HEK293 (cell line): ENCODE measurements around the gene ATAD2B.
A peak's percentile ranks its signal among the peaks of the same experiment; 100 is the strongest.

Source experiments
- CTCF ChIA-PET: fragments of 350-600 bp; formaldehyde crosslinking; extraction: SDS; loops from one replicate; lab custom pipeline; 2021; ENCODE audit warnings: antibody characterized with exemption; lab: Yijun Ruan, JAX
- POLR2A ChIA-PET: fragments of 300-600 bp; formaldehyde crosslinking; extraction: SDS; loops from one replicate; lab custom pipeline; 2020; ENCODE audit warnings: antibody characterized with exemption, inconsistent platforms; lab: Yijun Ruan, JAX
- H3K27ac ChIP-seq: fragments of 200-500 bp; sonication (Bioruptor generic); 2 replicates; pipeline ENCODE4 v1.5.1; 2014; ENCODE audit warnings: low read depth, low read length, control low read depth, inconsistent platforms; ENCODE audit errors: extremely low read depth
- H3K36me3 ChIP-seq, 2 experiments: fragments of 200-500 bp in 1 of 2; sonication (Bioruptor generic) in 1 of 2; 1 replicate in 1 of 2; 2 replicates in 1 of 2; pipeline ENCODE4 v1.5.1; 2014 to 2017; ENCODE audit warnings: inconsistent platforms in 2 of 2, low read length in 2 of 2; ENCODE audit not compliant: control insufficient read depth in 2 of 2, insufficient read depth in 1 of 2
- H3K4me1 ChIP-seq: fragments of 200-500 bp; sonication (Bioruptor generic); 2 replicates; pipeline ENCODE4 v1.5.1; 2014; ENCODE audit warnings: mild to moderate bottlenecking, low read length, inconsistent platforms; ENCODE audit not compliant: control insufficient read depth, insufficient read depth
- H3K4me3 ChIP-seq: 2 replicates; pipeline ENCODE4 v1.5.1; 2011; ENCODE audit warnings: low read depth, mild to moderate bottlenecking, control low read depth, low read length, moderate library complexity
- H3K9me3 ChIP-seq: fragments of 200-500 bp; sonication (Bioruptor generic); 2 replicates; pipeline ENCODE4 v1.5.1; 2014; ENCODE audit warnings: low read depth, low read length, inconsistent platforms; ENCODE audit not compliant: control insufficient read depth, insufficient read depth
- FEZF1 ChIP-seq: fragments of 450-650 bp; formaldehyde crosslinking; IDR thresholded peaks from 2 replicates; pipeline ENCODE4 v1.5.1; 2016; ENCODE audit warnings: missing biosample characterization, missing genetic modification characterization
- ZBTB20 ChIP-seq: fragments of 450-650 bp; formaldehyde crosslinking; IDR thresholded peaks from 2 replicates; pipeline ENCODE4 v1.5.1; 2016; ENCODE audit warnings: missing biosample characterization, missing genetic modification characterization
- ZFHX2 ChIP-seq: fragments of 450-650 bp; formaldehyde crosslinking; conservative IDR thresholded peaks from 2 replicates; pipeline ENCODE4 v1.5.1; 2016; ENCODE audit warnings: missing biosample characterization, missing genetic modification characterization
- ZNF138 ChIP-seq: fragments of 450-650 bp; formaldehyde crosslinking; IDR thresholded peaks from 2 replicates; pipeline ENCODE4 v1.5.1; 2016; ENCODE audit warnings: missing biosample characterization, missing genetic modification characterization, borderline replicate concordance
- ZNF16 ChIP-seq: fragments of 450-650 bp; formaldehyde crosslinking; IDR thresholded peaks from 2 replicates; pipeline ENCODE4 v1.5.1; 2016; ENCODE audit warnings: low read depth, missing biosample characterization, missing genetic modification characterization
- ZNF211 ChIP-seq: fragments of 450-650 bp; formaldehyde crosslinking; IDR thresholded peaks from 2 replicates; pipeline ENCODE4 v1.5.1; 2016; ENCODE audit warnings: low read depth, missing biosample characterization, missing genetic modification characterization
- ZNF311 ChIP-seq: fragments of 450-650 bp; formaldehyde crosslinking; IDR thresholded peaks from 2 replicates; pipeline ENCODE4 v1.5.1; 2017; ENCODE audit warnings: missing biosample characterization, missing genetic modification characterization, borderline replicate concordance
- ZNF341 ChIP-seq: fragments of 450-650 bp; formaldehyde crosslinking; IDR thresholded peaks from 2 replicates; pipeline ENCODE4; 2016; ENCODE audit warnings: low read depth, missing biosample characterization, missing genetic modification characterization
- ZNF366 ChIP-seq: fragments of 450-650 bp; formaldehyde crosslinking; conservative IDR thresholded peaks from 2 replicates; pipeline ENCODE4 v1.5.1; 2016; ENCODE audit warnings: missing biosample characterization, missing genetic modification characterization
- ZNF433 ChIP-seq: fragments of 450-650 bp; formaldehyde crosslinking; IDR thresholded peaks from 2 replicates; pipeline ENCODE4 v1.5.1; 2016; ENCODE audit warnings: missing biosample characterization, missing genetic modification characterization, low read depth
- ZNF510 ChIP-seq: fragments of 450-650 bp; formaldehyde crosslinking; IDR thresholded peaks from 2 replicates; pipeline ENCODE4 v1.5.1; 2018; ENCODE audit warnings: mild to moderate bottlenecking, missing genetic modification characterization, missing biosample characterization; ENCODE audit not compliant: insufficient replicate concordance
- ZNF530 ChIP-seq: fragments of 450-650 bp; formaldehyde crosslinking; IDR thresholded peaks from 2 replicates; pipeline ENCODE4 v1.5.1; 2016; ENCODE audit warnings: low read depth, missing biosample characterization, missing genetic modification characterization
- ZNF843 ChIP-seq: fragments of 450-650 bp; formaldehyde crosslinking; IDR thresholded peaks from 2 replicates; pipeline ENCODE4 v1.5.1; 2016; ENCODE audit warnings: missing biosample characterization, missing genetic modification characterization
- TF ChIP-seq, protein P1 (sequence below): fragments of 450-650 bp; formaldehyde crosslinking; IDR thresholded peaks from 2 replicates; pipeline ENCODE4 v1.5.1; 2016; ENCODE audit warnings: missing biosample characterization, missing genetic modification characterization
- TF ChIP-seq, protein P2 (sequence below): fragments of 450-650 bp; formaldehyde crosslinking; IDR thresholded peaks from 2 replicates; pipeline ENCODE4 v1.5.1; 2016; ENCODE audit warnings: missing biosample characterization, missing genetic modification characterization
- TF ChIP-seq, protein P3 (sequence below): fragments of 450-650 bp; formaldehyde crosslinking; IDR thresholded peaks from 2 replicates; pipeline ENCODE4 v1.5.1; 2016; ENCODE audit warnings: missing biosample characterization, missing genetic modification characterization

The ATAD2B gene

GRCh38 chr2:23939987-23940717 lies 13.2 kb upstream of the ATAD2B start, which contains the start of gene UBXN2A (continued):
- TF ChIP-seq FEZF1, result no peak
- TF ChIP-seq ZNF433 (tag by site-specific recombination), result no peak
- TF ChIP-seq, protein P1, sequence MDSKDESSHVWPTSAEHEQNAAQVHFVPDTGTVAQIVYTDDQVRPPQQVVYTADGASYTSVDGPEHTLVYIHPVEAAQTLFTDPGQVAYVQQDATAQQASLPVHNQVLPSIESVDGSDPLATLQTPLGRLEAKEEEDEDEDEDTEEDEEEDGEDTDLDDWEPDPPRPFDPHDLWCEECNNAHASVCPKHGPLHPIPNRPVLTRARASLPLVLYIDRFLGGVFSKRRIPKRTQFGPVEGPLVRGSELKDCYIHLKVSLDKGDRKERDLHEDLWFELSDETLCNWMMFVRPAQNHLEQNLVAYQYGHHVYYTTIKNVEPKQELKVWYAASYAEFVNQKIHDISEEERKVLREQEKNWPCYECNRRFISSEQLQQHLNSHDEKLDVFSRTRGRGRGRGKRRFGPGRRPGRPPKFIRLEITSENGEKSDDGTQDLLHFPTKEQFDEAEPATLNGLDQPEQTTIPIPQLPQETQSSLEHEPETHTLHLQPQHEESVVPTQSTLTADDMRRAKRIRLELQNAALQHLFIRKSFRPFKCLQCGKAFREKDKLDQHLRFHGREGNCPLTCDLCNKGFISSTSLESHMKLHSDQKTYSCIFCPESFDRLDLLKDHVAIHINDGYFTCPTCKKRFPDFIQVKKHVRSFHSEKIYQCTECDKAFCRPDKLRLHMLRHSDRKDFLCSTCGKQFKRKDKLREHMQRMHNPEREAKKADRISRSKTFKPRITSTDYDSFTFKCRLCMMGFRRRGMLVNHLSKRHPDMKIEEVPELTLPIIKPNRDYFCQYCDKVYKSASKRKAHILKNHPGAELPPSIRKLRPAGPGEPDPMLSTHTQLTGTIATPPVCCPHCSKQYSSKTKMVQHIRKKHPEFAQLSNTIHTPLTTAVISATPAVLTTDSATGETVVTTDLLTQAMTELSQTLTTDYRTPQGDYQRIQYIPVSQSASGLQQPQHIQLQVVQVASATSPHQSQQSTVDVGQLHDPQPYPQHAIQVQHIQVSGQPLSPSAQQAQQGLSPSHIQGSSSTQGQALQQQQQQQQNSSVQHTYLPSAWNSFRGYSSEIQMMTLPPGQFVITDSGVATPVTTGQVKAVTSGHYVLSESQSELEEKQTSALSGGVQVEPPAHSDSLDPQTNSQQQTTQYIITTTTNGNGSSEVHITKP, result peak; percentile 79
- TF ChIP-seq ZNF211 (tag by site-specific recombination), result no peak
- peak; percentile 29; the same call in 1 of the 2 replicates for TF ChIP-seq ZNF341 (tag by site-specific recombination)
- TF ChIP-seq, protein P2, sequence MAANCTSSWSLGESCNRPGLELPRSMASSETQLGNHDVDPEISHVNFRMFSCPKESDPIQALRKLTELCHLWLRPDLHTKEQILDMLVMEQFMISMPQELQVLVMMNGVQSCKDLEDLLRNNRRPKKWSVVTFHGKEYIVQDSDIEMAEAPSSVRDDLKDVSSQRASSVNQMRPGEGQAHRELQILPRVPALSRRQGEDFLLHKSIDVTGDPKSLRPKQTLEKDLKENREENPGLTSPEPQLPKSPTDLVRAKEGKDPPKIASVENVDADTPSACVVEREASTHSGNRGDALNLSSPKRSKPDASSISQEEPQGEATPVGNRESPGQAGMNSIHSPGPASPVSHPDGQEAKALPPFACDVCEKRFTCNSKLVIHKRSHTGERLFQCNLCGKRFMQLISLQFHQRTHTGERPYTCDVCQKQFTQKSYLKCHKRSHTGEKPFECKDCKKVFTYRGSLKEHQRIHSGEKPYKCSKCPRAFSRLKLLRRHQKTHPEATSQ, result no peak
- no peak for TF ChIP-seq ZNF530 (tag by site-specific recombination)
- TF ChIP-seq ZFHX2, result peak; percentile 32; the same call in 1 of the 2 replicates
- no peak for TF ChIP-seq ZNF16 (tag by site-specific recombination)
- TF ChIP-seq, protein P3, sequence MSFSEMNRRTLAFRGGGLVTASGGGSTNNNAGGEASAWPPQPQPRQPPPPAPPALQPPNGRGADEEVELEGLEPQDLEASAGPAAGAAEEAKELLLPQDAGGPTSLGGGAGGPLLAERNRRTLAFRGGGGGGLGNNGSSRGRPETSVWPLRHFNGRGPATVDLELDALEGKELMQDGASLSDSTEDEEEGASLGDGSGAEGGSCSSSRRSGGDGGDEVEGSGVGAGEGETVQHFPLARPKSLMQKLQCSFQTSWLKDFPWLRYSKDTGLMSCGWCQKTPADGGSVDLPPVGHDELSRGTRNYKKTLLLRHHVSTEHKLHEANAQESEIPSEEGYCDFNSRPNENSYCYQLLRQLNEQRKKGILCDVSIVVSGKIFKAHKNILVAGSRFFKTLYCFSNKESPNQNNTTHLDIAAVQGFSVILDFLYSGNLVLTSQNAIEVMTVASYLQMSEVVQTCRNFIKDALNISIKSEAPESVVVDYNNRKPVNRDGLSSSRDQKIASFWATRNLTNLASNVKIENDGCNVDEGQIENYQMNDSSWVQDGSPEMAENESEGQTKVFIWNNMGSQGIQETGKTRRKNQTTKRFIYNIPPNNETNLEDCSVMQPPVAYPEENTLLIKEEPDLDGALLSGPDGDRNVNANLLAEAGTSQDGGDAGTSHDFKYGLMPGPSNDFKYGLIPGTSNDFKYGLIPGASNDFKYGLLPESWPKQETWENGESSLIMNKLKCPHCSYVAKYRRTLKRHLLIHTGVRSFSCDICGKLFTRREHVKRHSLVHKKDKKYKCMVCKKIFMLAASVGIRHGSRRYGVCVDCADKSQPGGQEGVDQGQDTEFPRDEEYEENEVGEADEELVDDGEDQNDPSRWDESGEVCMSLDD (tag by site-specific recombination), result no peak
- no peak for TF ChIP-seq ZNF138 (tag by site-specific recombination)
- no peak for TF ChIP-seq ZNF843 (tag by site-specific recombination)
- TF ChIP-seq ZNF366 (tag by site-specific recombination), result no peak

- no peak overlapping the region for H3K27ac ChIP-seq
- no peaks in the 10 kb centered on the region for H3K4me1 ChIP-seq
- H3K4me3 ChIP-seq, result no peak overlapping the region
- CTCF ChIA-PET, result interaction anchor here (0.6 kb wide), 1 partner anchor 149 kb away, joined by 3 read pairs; no protein-coding TSS in a partner anchor
- TF ChIP-seq ZNF510 (tag by site-specific recombination) (no peak), ZNF311 (tag by site-specific recombination) (no peak), ZBTB20 (no peak)
- TF ChIP-seq, all 188 proteins: peak for 0
- H3K9me3 ChIP-seq, result no peaks in the 10 kb centered on the region
- POLR2A ChIA-PET, result no interaction called here
- peaks cover 0 to 3% of the 10 kb centered on the region in 2 experiments; a peak in 2 of 3 replicates for H3K36me3 ChIP-seq
These were observed 7.3 kb upstream of the ATAD2B start for GRCh38 chr2:23934259-23934658.
